ENCODE measurements around the gene SEC61A2.
"Not testable (repeated sequence)": the region's sequence is repeated elsewhere in the genome, so short reads cannot be mapped to it uniquely, and the experiment has no call there.

Gene SEC61A2

DNA sequence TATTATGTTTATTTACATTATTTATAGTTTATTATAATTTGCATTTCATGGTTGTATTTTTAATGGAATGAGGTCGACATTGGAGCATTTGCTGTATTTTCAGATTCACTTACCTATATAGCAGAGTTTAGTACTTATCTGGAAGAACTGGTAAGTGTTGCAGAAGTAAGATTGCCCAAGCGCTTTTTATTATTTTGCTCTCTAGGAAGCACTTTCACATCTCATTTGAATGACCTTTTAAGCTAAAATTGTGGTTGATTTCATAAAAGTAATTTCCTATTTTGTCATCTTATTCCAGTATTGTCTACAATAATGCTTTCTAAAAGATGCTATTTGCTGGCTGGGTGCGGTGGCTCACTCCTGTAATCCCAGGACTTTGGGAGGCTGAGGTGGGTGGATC is 28.6 kb downstream of the SEC61A2 start:
- in situ Hi-C loops (cut with MboI; ENCODE audit: low sequenced_read_pairs), result no loop called here

DNA sequence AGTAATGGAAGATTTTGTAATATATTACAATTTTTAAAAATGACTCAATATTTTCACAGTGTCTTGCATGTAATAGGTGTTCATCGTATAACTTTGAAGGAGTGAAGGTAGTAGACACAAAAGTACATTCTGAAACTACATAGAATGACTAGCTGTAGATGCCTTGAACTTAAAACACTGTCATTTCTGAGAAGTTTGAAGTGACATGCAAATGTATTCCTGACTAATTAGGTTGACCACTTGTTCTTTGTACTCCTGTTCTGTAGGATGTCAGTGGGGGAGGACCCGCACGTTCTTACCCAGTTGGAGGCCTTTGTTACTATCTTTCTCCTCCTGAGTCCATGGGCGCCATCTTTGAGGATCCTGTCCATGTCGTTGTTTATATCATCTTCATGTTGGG is 31.2 kb downstream of the SEC61A2 start:
- in situ Hi-C loops (cut with MboI; ENCODE audit: low sequenced_read_pairs), result no loop called here

DNA sequence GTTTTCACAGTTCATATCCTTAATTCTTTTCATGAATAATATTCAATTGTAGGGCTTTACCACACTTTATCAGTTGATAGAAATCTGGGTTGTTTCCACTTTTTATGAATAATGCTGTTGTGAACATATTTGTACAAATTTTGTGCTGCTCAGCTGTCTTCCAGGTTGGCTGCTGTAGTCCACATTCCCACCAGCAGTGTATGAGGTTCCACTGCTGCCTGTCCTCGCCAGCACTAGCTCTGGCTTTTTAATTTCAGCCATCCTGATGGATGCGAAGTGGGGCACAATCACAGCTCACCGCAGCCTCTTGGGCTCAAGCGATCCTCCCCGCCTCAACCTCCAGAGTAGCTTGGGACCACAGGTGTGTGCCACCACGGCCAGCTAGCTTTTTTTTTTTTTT is 33.5 kb downstream of the SEC61A2 start:
- in situ Hi-C loops (cut with MboI; ENCODE audit: low sequenced_read_pairs), result no loop called here

DNA sequence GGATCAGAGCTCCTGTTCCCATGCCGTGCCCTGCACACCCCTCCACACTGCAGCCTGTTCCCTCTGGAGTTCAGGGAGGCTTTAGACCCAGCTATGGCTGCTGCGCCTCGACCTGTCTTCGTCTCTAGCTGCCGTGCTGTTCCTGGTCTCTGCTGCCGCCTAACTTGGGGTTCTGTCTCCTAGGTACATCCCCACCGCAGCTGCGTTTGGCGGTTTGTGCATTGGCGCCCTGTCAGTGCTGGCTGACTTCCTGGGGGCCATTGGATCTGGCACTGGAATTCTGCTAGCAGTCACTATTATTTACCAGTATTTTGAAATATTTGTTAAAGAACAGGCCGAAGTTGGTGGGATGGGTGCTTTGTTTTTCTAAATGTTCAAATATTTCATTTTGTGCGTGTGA is 34.6 kb downstream of the SEC61A2 start:
- in situ Hi-C loops (cut with MboI; ENCODE audit: low sequenced_read_pairs), result no loop called here

DNA sequence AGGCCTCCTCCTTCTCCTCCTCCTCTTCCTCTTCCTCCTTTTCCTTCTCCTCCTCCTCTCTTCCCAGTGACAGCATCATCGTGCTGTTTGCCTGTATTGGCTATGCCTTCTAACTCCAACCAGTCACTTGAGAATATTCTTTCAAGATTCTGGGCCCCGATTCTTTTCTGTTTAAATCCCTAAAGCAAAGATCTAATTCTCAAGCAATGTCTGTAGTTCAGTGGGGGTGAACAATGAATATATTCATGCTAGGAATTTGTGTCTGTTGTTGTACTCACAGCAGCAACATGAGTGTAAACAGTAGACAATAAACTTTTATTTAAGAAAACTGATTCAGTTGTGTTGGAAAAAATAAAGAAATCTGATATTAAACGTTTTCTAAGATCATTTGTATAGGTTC is 35.6 kb downstream of the SEC61A2 start:
- in situ Hi-C loops (cut with MboI; ENCODE audit: low sequenced_read_pairs), result no loop called here

DNA sequence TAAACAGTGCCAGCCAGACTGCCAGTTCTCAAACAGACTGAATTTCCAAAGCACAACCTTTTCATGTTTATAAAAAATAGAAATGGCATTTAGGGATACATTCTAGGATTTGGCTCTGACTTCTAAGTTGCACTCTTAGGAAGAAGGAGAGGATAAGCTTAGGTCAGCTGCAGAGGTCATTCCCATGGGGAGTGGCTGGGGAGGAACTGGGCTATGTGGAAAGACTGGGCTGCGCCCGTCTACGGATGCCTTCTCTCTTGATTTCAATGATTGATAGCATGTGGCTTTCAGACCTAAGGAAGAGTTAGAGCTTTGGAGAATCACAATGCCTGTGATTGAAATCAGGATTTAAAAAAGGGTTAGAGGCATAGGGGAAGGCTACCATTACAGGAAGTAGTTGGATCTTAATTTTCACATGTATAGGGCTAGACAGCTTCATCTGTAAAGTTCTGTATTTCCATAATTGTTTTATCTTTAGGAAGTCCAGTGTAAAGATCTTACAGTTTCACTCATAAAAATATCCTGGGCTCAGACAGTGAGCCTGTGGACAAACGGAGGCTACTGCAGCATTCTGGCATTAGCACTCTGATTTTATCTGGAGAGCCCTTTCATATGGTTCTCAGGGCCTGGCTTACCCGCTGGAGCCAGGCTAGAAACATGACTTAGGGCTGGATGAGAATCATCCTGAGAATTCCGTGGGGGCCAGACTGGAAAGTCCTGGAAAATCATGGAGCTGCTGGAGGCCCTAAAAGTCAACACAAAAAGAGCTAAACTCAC is 36.7 kb downstream of the SEC61A2 start:
- in situ Hi-C loops (cut with MboI; ENCODE audit: low sequenced_read_pairs), result no loop called here

DNA sequence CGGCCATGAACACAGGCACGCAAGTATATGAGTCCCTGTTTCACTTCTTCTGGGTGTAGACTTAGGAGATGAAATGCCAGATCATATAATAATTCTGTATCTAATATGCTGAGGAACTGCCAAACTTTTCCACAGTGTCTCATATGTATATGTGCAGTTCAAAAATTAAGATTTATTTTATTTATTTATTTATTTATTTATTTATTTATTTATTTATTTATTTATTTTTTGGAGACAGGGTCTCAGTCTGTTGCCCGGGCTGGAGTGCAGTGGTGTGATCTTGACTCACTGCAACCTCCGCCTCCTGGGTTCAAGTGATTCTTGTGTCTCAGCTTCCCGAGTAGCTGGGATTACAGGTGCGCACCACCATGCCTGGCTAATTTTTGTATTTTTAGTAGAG is 42.0 kb downstream of the SEC61A2 start:
- in situ Hi-C loops (cut with MboI; ENCODE audit: low sequenced_read_pairs), result not testable (repeated sequence)

DNA sequence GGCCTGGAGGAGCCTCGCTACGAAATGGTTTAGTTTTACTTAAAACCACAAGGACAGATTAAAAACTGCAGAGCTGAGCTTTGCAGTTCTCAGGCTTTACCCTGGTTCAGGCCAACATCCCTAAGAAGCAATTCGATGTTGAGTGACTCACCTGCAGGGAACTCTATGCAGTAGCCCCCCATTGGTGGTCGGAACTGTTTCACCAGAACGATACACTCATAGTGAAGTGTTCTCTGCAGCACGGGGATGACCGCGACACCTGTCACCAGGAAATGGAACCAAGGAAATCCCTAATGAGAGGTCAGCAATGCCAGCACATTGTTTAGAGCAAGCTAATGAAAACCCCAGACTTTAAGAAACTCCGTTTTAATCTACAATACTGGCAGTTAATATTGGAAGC is 48.2 kb downstream of the SEC61A2 start:
- in situ Hi-C loops (cut with MboI; ENCODE audit: low sequenced_read_pairs), result no loop called here

DNA sequence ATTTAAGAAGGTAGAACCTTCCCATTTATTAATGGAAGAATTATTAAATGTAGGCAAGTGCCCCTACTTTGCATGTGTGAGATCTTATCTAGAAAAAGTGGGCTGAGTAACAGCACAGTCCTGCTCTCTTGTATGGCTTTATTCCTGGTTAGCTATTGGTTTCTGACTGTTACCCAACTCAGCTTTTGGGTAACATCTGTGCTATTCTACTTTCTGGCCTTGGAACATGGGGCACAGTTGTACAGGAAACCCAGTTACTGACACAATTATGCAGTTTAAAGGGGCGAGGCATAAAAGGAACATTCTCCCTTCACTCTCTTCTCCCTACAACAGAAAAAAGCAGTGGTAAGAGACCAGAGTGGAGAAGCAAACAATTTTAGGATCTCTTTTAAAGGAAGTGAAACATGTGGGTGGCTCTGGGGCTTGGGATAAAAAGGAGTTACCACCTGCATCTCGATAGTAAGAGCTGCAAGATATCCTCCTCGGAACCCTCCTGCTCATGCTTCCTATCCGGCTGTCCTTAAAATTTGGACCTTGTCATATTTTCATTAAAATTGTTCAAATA is 50.2 kb downstream of the SEC61A2 start:
- in situ Hi-C loops (cut with MboI; ENCODE audit: low sequenced_read_pairs), result no loop called here

DNA sequence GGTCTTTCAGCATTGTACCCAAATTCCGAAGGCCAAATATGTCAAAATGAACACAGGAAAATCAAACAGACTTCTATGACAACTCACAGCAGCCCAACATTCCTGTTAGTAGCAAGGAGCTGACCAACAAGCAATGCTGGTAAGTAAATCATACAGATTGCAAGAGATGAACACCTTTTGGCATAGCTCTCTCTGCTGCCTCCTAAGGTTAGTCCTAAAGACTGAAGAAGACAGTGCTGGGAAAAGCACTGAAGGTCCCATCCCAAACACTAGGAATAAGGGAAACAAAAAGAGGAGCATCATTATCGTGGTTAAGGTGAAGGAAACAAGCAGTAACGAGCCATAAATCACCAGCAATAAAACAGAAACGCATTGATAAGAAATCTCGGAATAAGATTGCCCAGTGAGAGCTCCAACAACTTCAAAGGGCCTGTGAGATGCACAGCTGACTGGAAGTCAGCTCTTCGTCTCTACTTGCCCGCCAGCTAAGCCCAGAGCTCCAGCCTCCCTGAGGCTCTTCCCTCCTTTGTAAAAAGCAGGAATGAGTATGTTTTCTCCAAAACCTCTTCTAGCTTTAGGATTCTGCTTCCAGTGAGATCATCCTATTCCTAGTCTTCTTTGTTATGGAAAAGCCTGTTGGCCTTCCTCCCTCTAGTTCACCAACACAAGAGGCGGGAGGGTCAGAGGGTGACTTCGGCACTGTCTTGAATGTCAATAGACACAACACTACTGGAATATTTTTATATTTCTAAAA is 50.9 kb downstream of the SEC61A2 start:
- in situ Hi-C loops (cut with MboI; ENCODE audit: low sequenced_read_pairs), result no loop called here

DNA sequence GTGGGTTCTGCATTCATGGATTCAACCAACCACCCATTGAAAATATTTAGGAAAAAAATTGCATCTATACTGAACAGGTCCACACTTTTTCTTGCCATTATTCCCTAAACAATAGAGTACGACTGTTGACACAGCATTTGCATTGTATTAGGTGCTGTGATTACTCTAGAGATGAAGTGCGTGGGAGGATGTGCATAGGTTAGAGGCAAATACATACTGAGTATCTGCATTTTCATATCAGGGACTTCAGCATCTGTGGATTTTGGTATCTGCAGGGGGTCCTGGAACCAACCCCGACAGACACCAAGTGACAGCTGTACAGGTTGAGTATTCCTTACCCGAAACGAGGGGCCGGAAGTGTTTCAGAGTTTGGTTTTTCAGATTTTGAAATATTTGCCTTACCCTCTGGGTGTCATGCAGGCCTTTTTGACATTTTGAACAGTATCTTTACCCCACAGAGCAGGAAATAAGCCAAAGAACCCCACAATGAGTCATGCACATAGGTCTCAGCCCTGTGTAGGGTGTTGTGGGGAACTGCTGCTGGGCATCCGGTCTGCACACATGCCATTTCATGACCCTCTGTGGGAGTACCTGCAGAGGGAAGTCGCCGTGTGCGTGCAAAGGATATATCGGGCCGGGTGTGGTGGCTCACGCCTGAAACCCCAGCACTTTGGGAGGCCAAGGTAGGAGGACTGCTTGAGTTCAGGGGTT is 51.7 kb downstream of the SEC61A2 start:
- in situ Hi-C loops (cut with MboI; ENCODE audit: low sequenced_read_pairs), result no loop called here

DNA sequence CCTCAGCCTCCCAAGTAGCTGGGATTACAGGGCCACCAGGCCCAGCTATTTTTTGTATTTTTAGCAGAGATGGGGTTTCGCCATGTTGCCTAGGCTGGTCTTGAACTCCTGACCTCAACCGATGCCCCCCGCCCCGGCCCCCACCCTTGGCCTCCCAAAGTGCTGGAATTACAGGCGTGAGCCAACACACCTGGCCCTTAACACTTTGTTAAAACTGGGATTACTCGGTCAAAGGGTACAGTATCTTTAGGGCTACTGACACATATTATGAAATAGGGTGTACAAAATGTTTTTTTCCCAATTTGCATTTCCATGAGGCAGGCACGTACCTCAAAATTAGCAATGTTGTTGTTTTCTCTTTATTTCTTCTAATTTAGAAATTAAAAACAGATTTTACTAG is 54.7 kb downstream of the SEC61A2 start:
- in situ Hi-C loops (cut with MboI; ENCODE audit: low sequenced_read_pairs), result no loop called here

DNA sequence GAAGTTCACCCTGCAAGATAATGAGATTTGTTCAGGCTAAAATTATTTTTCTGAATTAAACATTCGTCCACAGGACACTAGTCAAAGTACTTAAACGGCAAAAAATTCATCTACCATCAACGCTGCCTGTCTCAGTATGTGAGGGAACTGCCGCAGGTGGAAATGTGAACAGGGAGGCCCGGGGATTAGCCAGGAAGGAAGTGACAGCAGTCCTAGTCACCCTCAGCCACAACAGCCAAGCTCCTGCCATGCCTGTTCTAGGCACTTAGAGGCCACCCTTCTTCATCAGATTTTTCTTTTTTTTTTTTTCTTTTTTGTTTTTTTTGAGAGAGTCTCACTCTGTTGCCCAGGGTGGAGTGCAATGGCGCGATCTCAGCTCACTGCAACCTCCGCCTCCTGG is 56.8 kb downstream of the SEC61A2 start:
- in situ Hi-C loops (cut with MboI; ENCODE audit: low sequenced_read_pairs), result no loop called here

DNA sequence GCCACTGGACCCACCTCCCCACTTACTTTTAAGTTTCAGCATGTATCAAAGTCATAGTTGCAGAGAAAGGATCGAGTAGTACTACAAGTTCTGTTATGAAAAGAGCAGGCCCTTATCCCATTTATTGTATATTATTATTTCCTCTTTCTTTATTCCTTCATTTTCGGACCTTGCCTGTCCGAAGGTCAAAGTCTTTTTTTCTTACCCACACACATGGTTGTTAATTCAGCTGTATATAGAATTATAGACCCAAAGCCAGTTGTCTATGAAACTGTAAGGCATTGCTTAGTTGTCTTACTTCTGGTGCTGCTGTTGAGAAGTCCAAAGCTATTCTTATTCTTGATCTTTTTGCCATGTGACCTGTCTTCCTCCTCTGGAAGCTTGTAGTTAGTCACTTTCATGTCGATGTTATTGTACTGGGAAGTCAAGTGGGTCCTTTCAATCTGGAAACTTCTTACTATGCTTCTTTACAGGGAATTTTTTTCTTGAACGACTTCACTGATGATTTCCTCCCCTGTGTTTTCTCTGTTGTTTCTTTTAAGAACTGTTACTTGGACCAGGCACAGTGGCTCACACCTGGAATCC is 57.9 kb downstream of the SEC61A2 start:
- in situ Hi-C loops (cut with MboI; ENCODE audit: low sequenced_read_pairs), result no loop called here

DNA sequence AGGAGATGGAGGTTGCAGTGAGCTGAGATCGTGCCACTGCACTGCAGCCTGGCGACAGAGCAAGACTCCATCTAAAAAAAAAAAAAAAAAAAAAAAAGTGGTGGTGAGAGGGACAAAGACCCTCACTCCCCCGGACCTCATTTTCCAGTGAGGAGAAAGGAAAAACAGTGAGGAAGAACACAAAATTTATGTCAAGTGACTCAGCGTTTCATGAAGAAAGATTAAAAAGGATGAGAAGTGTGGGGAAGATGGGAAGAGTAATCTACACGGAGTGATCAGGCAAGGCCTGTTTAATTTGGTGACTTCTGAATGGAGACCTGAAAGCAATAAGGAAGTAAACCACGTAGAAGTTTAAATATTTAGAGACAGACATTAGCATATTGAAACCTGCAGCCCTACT is 59.2 kb downstream of the SEC61A2 start:
- in situ Hi-C loops (cut with MboI; ENCODE audit: low sequenced_read_pairs), result no loop called here

DNA sequence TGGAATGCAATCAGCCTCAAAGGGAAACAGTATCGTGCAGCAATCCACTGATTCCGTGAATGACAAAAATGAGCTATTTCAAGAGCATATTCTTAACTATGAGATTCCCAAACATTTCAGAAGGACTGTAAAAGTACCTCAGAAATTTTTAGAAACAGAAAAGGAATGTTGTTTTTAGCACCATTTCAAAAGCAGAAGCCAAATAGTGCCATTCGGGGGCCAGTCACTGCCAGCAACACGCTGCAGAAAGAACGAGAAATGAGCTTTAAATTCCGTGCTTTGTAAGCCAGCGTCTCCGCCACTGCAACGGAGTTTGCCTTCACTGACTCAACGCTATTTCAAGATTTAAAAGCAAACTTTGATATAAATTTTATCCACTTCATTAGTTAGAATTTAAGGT is 59.9 kb downstream of the SEC61A2 start:
- in situ Hi-C loops (cut with MboI; ENCODE audit: low sequenced_read_pairs), result no loop called here

DNA sequence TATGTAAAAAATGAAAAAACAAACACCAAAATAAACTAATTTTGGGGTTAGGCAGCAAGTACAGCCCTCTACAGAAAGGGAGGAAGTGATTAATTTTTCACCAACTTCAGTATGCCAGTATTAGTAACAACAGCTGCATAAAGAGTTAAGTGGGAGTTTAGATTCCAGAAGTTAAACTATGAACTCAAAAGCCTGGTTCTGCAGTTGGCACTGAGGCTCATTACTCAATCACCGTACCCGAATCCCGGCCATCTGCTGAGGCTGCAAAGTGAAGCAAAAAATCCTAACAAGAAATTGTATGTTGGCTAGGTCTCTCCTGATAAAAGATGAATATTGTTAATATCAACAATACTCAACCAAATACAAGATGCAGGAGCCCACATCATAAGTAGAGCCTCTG is 62.2 kb downstream of the SEC61A2 start:
- in situ Hi-C loops (cut with MboI; ENCODE audit: low sequenced_read_pairs), result no loop called here

DNA sequence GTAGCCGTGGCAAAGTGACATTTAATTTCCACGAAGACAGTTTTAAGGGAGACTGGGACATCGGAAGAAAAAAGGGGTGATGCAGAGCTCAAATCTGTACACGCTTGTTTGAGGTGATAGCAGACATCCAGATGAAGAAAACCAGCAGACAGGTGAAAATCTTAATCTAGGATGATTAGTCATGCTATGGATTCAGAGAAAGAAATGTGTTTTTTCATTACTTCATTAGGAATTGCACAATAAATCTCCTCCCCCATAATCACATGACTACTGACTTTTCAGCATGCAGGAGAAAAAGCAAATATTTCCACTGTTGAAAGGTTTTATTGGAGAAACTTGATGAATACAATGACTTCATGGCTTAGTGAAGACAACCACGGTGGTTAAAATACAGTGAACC is 63.7 kb downstream of the SEC61A2 start:
- in situ Hi-C loops (cut with MboI; ENCODE audit: low sequenced_read_pairs), result no loop called here

DNA sequence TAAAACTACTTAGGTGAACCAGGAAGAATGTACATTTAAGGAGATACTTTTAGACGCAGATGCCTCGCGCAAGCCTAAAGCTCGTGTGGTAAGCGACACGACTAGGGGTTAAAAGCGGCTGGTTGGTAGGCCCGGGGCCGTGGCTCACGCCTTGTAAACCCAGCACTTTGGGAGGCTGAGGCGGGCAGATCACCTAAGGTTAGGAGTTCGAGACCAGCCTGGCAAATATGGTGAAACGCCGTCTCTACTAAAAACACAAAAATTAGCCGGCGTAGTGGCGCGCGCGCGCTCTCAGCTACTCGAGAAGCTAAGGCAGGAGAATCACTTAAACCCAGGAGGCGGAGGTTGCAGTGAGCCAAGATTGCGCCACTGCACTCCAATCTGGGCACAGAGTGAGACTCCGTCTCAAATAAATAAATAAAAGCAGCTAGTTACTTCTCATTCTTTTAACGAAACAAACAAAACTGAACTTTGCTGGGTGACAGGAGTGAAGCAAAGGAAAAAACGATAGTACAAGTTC is 65.3 kb downstream of the SEC61A2 start:
- in situ Hi-C loops (cut with MboI; ENCODE audit: low sequenced_read_pairs), result no loop called here

DNA sequence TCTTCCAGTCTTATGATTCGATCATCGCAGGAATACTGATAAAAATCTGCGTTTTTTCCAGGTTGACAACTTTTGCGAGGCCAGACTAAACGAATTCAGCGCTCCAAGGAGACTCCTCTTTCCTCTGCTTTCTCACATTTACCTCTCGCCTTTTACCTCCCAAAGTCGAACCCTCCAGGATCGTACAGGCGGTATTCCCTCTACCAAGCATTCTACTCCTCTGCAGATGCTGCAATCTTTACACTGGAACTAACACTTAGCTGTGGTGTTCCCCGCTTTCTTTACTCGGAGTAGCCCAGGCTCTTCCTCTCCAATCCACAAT is 65.8 kb downstream of the SEC61A2 start:
- in situ Hi-C loops (cut with MboI; ENCODE audit: low sequenced_read_pairs), result no loop called here

Measured in HL-60/S4 (cell line).